Nephron (organoid): ENCODE measurements around the gene TFAM.

ENCODE experiments used
- H3K27ac Mint-ChIP-seq, 3 experiments: 2 replicates each; pipeline ENCODE4 v1.8.0; 2020; ENCODE audit warnings: mixed read lengths in 3 of 3, mild to moderate bottlenecking in 2 of 3, moderate library complexity in 1 of 3
- H3K27me3 Mint-ChIP-seq: 2 replicates; pipeline ENCODE4 v1.8.0; 2021; ENCODE audit warnings: low read depth, mild to moderate bottlenecking, moderate library complexity, mixed read lengths
- H3K36me3 Mint-ChIP-seq: 2 replicates; pipeline ENCODE4 v1.8.0; 2020; ENCODE audit warnings: low read depth, mixed read lengths
- H3K4me1 Mint-ChIP-seq: 2 replicates; pipeline ENCODE4 v1.8.0; 2020; ENCODE audit warnings: mixed read lengths
- H3K4me3 Mint-ChIP-seq, 3 experiments: 2 replicates each; pipeline ENCODE4 v1.8.0; 2020; ENCODE audit warnings: mild to moderate bottlenecking in 3 of 3, mixed read lengths in 3 of 3, moderate library complexity in 2 of 3
- H3K9me3 Mint-ChIP-seq: 2 replicates; pipeline ENCODE4 v1.8.0; 2020; ENCODE audit warnings: mixed read lengths
- TF ChIP-seq, protein P1 (sequence below), 3 experiments: fragments of 200-600 bp; sonication (generic); IDR thresholded peaks; one replicate each; pipeline ENCODE4 v1.5.0; 2021; ENCODE audit warnings: antibody characterized with exemption in 3 of 3; ENCODE audit not compliant: unreplicated experiment in 3 of 3

TFAM gene

DNA sequence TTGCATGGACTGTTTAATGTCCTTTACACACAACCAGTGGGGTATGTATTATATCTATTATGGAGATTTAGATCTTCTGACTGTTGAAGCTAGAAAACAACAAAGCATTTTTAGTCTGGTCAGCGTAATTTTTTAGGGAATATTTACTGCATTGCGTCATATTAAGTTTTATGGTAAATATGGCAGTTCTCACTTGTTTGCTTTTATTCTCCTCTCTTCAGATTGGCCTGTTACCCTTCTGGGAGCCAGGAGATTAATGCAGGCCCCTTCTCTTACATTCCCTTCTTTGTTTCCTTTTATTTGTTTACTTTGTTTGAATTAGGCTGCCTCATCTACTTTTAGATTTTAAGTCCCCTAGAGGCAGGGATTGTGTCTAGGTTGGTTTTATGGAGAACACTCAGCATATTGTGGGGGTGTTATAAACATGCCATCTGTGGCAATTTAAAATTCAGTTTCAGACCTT lies 36.6 kb upstream of the TFAM start:
- no peaks in the 10 kb centered on the region for H3K9me3 Mint-ChIP-seq
- H3K4me1 Mint-ChIP-seq = no peaks in the 10 kb centered on the region
- no peaks in the 10 kb centered on the region for H3K27me3 Mint-ChIP-seq
- H3K4me3 Mint-ChIP-seq = no peak overlapping the region
- TF ChIP-seq, protein P1, sequence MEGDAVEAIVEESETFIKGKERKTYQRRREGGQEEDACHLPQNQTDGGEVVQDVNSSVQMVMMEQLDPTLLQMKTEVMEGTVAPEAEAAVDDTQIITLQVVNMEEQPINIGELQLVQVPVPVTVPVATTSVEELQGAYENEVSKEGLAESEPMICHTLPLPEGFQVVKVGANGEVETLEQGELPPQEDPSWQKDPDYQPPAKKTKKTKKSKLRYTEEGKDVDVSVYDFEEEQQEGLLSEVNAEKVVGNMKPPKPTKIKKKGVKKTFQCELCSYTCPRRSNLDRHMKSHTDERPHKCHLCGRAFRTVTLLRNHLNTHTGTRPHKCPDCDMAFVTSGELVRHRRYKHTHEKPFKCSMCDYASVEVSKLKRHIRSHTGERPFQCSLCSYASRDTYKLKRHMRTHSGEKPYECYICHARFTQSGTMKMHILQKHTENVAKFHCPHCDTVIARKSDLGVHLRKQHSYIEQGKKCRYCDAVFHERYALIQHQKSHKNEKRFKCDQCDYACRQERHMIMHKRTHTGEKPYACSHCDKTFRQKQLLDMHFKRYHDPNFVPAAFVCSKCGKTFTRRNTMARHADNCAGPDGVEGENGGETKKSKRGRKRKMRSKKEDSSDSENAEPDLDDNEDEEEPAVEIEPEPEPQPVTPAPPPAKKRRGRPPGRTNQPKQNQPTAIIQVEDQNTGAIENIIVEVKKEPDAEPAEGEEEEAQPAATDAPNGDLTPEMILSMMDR (IDR thresholded peaks at IDR 0.05; ENCODE audit: unreplicated experiment in 3 of 3) = no peak
- H3K36me3 Mint-ChIP-seq = peaks cover 15% of the 10 kb centered on the region
- peak overlapping the region in 1 of 3 experiments; percentile 22 for H3K27ac Mint-ChIP-seq

DNA sequence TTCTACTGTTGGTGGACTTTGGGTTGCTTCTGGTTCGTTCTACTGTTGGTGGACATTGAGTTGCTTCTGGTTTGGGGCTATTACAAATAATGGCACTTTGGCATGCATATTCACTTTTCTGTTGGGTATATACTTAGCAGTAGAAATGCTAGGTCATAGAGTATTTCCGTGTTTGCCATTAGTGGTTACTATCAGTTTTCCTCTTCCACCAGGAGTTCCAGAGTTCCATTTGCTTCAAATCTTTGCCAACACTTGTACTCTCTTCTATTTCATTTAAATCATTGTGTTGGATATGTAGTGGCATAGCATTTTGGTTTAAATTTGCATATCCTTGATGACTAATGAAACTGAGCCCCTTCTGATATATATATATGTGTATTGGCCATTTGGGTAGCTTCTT lies 35.2 kb upstream of the TFAM start:
- Mint-ChIP-seq H3K4me1 (no peaks in the 10 kb centered on the region), H3K27ac (no peak overlapping the region), H3K36me3 (peaks cover 15% of the 10 kb centered on the region), H3K4me3 (no peak overlapping the region), H3K27me3 (no peaks in the 10 kb centered on the region), H3K9me3 (no peaks in the 10 kb centered on the region)
- TF ChIP-seq, protein P1 (IDR thresholded peaks at IDR 0.05; ENCODE audit: unreplicated experiment in 3 of 3) = no peak

DNA sequence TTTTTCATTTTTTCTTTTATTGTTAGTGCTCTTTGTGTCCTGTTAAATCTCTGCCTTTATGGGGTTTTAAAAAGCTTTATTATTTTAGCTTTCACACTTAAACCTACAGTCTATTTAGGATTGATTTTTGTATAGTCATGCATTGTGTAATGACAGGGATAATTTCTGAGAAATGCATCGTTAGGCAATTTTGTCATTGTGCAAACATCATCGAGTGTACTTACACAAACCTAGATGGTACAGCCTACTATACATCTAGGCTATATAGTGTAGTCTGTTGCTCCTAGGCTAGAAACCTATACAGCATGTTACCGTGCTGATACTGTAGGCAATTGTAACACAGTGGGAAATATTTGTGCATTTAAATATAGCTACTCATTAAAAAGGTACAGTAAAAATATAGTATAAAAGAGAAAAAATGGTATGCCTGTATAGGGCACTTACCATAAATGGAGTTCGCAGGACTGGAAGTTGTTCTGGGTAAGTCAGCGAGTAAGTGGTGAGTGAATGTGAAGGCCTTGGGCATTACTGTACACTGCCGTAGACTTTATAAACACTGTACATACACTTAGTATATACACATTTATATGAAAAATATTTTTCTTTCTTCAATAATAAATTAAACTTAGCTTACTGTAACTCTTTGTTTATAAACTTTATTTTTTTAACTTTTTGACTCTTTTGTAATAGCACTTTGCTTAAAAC lies 34.4 kb upstream of the TFAM start:
- TF ChIP-seq, protein P1 (IDR thresholded peaks at IDR 0.05; ENCODE audit: unreplicated experiment in 3 of 3) = no peak
- H3K4me1 Mint-ChIP-seq = no peaks in the 10 kb centered on the region
- H3K4me3 Mint-ChIP-seq = no peak overlapping the region
- peaks cover 10% of the 10 kb centered on the region for H3K36me3 Mint-ChIP-seq
- no peaks in the 10 kb centered on the region for H3K9me3 Mint-ChIP-seq
- H3K27ac Mint-ChIP-seq = no peak overlapping the region
- no peaks in the 10 kb centered on the region for H3K27me3 Mint-ChIP-seq

DNA sequence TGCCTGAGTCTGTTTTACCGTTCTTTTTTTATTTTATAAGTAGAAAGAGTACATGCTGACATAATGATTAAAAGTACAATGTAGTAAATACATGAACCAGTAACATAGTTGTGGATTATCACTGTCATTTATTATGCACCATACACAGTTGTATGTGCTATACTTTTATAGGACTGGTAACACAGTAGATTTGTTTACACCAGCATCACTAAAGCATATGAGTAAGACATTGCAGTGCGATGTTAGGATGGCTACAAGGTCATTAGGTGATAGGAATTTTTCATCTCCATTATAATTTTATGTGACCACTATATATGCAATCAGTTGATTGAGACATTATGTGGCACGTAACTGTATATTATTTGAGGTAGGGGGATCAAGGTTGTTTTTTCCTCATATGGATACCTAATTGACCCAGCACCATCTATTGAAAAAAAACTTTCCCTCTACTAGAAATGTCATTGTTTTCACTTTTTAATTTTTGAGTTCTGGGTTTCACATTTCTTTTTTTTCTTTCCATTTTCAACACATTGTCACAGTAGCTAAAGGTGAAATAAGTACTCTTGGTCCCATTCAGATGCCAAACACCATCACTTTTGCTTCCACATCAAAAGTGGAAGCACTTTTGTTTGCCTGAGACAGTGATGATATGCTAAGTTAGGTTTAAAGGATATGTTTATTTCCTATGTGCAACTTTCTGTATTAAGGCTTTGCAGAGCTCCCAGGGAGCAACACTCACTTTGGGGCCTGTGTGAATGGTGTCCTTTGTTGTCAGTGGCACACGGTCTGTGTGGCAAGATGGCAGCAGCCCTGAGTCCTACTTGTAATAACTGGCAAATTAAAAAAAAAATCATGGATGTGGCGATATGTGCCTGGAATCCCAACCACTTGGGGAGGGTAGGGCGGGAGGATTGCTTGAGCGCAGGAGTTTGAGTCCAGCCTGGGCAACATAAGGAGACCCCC lies 33.3 kb upstream of the TFAM start:
- TF ChIP-seq, protein P1 (IDR thresholded peaks at IDR 0.05; ENCODE audit: unreplicated experiment in 3 of 3) = no peak
- H3K27ac Mint-ChIP-seq = no peak overlapping the region

DNA sequence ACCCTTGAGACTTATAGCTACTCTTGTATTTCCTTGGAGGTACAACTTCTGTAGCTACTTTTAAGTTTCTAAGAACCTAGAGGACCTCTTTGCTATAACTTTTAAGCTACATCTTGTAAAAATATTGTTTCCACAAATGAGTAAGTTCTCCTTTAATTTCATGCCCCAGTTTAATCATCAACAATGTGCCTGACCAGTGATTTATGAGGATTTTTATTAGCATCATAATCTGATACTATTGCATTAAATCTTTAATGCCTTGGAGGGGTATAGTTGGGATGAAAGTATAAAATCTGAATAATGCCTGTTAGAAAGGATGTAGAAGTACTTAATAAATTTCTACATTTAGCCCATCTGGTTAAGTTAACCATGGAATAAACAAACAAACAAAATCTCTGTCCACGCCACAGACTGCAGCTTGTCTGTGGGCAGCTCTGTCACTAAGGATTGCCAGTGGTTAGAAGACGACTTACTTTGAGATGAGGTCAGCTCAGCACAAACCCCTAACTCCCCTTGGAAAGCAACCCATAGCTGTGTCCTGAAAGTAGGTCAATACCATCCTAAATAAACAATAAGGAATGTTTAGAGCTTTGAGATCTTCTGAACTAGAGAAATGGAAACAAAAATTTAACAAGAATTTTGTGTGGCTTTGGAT lies 32.1 kb upstream of the TFAM start:
- H3K9me3 Mint-ChIP-seq = no peaks in the 10 kb centered on the region
- H3K36me3 Mint-ChIP-seq = no peaks in the 10 kb centered on the region
- peaks cover 5% of the 10 kb centered on the region for H3K4me1 Mint-ChIP-seq
- no peak overlapping the region for H3K4me3 Mint-ChIP-seq
- H3K27ac Mint-ChIP-seq = no peak overlapping the region
- TF ChIP-seq, protein P1 (IDR thresholded peaks at IDR 0.05; ENCODE audit: unreplicated experiment in 3 of 3) = no peak
- H3K27me3 Mint-ChIP-seq = no peaks in the 10 kb centered on the region

More for the DNA sequence above, 33.3 kb upstream of the TFAM start:
- H3K9me3 Mint-ChIP-seq = no peaks in the 10 kb centered on the region
- no peaks in the 10 kb centered on the region for H3K27me3 Mint-ChIP-seq
- H3K4me1 Mint-ChIP-seq = peaks cover 4% of the 10 kb centered on the region
- H3K4me3 Mint-ChIP-seq = no peak overlapping the region
- H3K36me3 Mint-ChIP-seq = peaks cover 2% of the 10 kb centered on the region
